ENCODE measurements around the gene FBXL16. TPM values are rescaled to one million over a fixed set of nuclear protein-coding genes. Genes with fewer than 3 reads are reported as not detected.

Gene FBXL16
- total RNA-seq, 2 donors from 2014 or later: 1.3 to 1.7 TPM

DNA sequence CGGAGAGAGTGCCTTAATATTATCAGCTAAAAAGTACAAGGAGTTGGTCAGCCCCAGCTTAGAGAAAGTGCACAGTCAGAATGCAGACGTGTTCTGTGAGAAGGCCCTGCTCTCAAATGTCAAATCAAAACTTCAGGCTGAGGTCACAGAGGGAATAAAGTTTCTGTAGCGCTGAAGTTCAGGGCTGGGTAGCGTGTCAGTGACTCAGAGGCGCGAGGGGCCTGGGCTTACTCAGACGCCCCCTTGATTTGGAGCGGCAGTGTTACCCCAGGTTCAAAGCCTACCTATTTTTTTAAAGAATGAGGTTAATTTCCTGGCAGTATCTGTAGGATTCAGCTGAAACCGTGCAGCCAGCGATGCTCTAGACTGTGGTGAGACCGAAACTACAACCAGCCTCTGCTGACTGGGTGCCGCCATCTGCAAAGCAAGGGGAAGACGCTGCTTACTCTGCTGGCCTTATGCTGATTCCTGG is 30.4 kb upstream of the FBXL16 start:
- Histone ChIP-seq H3K36me3 (peaks cover 56% of the 10 kb centered on the region), H3K4me3 (no peak overlapping the region), H3K27ac (no peak overlapping the region), H3K9me3 (no peaks in the 10 kb centered on the region), H3K4me1 (peaks cover 0 to 10% of the 10 kb centered on the region in 2 donors), H3K27me3 (no peaks in the 10 kb centered on the region)
- no peak for DNase-seq (ENCODE audit: low spot score)
- TF ChIP-seq, protein P1, sequence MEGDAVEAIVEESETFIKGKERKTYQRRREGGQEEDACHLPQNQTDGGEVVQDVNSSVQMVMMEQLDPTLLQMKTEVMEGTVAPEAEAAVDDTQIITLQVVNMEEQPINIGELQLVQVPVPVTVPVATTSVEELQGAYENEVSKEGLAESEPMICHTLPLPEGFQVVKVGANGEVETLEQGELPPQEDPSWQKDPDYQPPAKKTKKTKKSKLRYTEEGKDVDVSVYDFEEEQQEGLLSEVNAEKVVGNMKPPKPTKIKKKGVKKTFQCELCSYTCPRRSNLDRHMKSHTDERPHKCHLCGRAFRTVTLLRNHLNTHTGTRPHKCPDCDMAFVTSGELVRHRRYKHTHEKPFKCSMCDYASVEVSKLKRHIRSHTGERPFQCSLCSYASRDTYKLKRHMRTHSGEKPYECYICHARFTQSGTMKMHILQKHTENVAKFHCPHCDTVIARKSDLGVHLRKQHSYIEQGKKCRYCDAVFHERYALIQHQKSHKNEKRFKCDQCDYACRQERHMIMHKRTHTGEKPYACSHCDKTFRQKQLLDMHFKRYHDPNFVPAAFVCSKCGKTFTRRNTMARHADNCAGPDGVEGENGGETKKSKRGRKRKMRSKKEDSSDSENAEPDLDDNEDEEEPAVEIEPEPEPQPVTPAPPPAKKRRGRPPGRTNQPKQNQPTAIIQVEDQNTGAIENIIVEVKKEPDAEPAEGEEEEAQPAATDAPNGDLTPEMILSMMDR (IDR thresholded peaks at IDR 0.05): no peak

DNA sequence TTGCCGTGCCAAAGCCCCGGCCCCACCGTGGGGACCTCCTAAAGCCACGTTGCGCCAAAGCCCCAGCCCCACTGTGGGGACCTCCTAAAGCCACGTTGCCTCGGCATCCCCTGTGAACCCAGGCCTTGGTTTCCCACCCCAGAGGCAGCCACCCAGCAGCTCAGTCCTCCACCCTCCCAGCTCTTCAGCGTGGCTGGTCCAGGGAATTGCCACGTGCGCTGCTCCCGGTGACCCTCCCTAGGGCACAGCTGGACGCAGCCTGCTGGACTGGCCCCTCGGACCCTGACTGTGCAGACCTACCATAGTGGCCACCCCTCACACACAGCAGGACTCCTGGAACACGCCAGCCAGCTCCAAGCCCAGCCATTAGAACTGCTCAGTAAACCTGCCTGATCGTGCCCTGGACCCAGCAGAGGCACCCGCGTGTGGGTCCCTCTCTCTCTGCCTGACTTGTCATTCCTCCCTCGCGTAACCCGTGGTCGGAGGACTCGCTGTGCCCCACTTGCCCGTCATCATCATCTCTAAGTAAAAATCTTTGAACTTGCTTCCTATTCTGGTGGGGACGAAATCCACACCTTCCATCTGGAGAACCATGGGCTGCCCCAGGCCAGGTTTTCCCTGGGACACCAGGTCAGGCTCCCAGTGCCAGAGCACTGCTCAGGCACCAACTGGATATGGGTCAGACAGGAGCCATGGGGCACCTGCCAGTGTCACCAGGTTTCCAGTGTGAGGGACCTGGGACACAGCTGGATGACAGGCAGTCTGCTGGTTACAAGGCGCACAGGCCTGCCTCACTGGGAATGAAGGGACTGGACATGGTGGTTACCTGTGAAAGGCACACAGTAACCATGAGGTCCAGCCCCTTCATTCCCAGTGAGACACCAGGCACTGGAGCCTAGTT is 29.6 kb upstream of the FBXL16 start:
- Histone ChIP-seq H3K9me3 (no peaks in the 10 kb centered on the region), H3K4me1 (peaks cover 0 to 7% of the 10 kb centered on the region in 2 donors), H3K27ac (no peak overlapping the region), H3K36me3 (peaks cover 56% of the 10 kb centered on the region), H3K27me3 (no peaks in the 10 kb centered on the region), H3K4me3 (no peak overlapping the region)
- TF ChIP-seq, protein P1 (IDR thresholded peaks at IDR 0.05): no peak
- no peak for DNase-seq (ENCODE audit: low spot score)

DNA sequence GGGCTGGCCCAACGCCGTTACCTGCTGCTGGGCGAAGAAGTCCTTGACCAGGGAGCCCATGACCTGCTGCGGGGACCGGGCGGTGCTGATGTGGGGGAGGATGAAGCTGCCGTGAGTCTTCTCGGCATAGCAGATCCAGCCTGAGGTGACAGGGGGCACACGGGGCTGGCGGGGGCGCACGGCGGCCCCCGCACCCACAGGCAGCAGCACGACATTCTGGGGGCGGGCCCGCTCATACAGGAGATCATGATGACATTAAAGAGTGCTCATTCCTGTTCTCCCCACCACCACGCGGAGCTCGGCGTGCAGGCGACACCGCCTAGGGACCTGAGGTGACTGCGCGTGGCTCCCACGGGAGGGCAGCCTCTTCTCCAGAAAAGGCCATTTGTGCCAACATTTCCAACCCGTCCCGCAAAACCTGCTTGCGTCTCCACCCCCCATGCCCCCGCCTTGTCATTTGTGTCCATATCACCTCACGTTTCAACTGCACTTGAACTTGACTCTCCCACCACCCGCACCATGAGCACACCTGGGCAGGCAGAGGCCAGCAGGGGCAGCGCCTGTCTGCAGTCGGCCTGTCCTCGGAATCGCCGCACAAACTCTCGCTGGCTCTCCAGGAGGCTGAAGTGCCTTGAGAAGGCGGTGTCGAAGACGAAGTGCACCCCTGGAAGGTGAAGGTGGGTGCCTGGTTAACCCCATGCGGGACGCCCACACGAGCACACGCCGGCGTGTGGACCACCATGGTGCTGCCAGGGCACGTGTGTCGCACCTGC is 28.8 kb upstream of the FBXL16 start:
- H3K4me3 ChIP-seq: no peak overlapping the region
- no peaks in the 10 kb centered on the region for H3K4me1 ChIP-seq
- H3K27ac ChIP-seq: no peak overlapping the region
- TF ChIP-seq, protein P1 (IDR thresholded peaks at IDR 0.05): no peak
- peaks cover 56% of the 10 kb centered on the region for H3K36me3 ChIP-seq
- no peak for DNase-seq (ENCODE audit: low spot score)
- H3K27me3 ChIP-seq: no peaks in the 10 kb centered on the region
- H3K9me3 ChIP-seq: no peaks in the 10 kb centered on the region

DNA sequence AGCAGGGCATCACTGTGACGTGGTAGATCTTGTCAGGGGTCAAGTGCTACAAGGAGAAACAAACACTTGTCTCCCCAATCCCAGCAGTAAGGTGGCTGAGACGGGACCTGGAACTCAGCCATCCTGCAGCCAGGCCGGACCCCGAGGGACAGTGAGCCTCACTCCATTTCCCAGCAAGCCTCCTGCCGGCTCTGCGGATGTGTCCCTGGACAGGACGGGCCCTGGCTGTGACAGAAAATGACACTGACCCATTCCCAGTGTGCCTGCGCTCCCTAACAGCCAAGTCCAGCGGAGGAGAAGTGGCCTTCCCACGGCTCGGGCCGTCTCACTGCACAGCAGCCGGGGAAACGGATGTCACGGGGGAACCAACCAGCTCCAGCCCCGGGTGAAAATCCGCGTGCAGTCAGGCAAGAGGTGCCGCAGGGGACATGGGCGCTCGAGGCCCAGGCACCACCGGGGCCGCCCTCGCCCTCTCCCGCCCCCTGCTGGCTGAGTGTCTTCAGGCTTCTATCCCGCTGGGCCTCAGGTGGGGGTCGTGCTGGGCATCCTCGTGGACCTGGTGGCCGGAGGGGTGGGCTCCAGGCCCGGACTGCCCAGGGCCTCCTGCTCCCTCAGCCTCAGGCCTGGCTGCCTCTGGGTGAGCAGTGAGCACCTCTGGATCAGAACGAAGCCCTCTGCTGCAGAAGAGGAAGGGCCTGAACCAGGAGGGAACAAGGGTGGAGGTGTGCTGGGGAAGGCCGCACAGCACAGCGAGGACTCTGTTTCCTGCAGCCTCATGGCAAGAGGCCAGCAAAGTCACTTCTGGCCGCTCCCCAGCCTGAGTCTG is 28.0 kb upstream of the FBXL16 start:
- DNase-seq (ENCODE audit: low spot score): no peak
- Histone ChIP-seq H3K27ac (no peak overlapping the region), H3K4me1 (peaks cover 0 to 5% of the 10 kb centered on the region in 2 donors), H3K36me3 (peaks cover 56% of the 10 kb centered on the region), H3K4me3 (no peak overlapping the region), H3K27me3 (no peaks in the 10 kb centered on the region), H3K9me3 (no peaks in the 10 kb centered on the region)
- TF ChIP-seq, protein P1 (IDR thresholded peaks at IDR 0.05): no peak

DNA sequence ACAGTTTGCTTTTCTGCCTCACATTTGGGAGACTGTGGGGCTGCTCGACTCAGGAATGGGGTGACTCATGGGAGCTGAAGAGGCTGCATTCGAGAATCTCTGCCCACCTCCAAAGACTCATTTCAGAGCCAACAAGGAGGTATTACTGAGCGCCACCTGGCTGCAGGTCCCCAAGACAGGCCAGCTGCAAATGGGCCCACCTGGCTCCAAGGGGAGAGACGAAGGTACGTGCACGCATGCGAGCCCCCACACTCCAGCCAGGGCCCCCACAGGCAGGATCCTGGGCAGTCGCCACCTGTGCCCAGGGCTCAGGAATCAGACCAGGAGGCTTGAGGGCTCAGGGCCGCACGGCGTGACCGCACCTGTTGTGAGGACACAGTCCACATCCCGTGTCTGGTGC is 27.3 kb upstream of the FBXL16 start:
- Histone ChIP-seq H3K36me3 (peaks cover 56% of the 10 kb centered on the region), H3K9me3 (no peaks in the 10 kb centered on the region), H3K4me1 (peaks cover 0 to 12% of the 10 kb centered on the region in 2 donors), H3K27me3 (no peaks in the 10 kb centered on the region), H3K27ac (no peak overlapping the region), H3K4me3 (no peak overlapping the region)
- DNase-seq (ENCODE audit: low spot score): no peak
- TF ChIP-seq, protein P1 (IDR thresholded peaks at IDR 0.05): no peak

Measured in right atrium auricular region (tissue), 2 donors.